Neural progenitor cell (in vitro differentiated cells): ENCODE measurements around the gene MID1.

Experiments
- EZH2 ChIP-seq: fragments of 200-600 bp; sonication (generic); IDR thresholded peaks from 2 replicates; pipeline ENCODE4 v1.6.1; 2017; ENCODE audit warnings: antibody characterized with exemption, mild to moderate bottlenecking, moderate library complexity
- EZH2phosphoT487 ChIP-seq: fragments of 200-600 bp; sonication (generic); IDR thresholded peaks from 2 replicates; pipeline ENCODE4 v1.6.1; 2017; ENCODE audit warnings: antibody characterized with exemption
- TF ChIP-seq, protein P1 (sequence below): fragments of 200-600 bp; sonication (generic); IDR thresholded peaks from 2 replicates; pipeline ENCODE4 v1.5.1; 2017; ENCODE audit warnings: antibody characterized with exemption, mild to moderate bottlenecking

DNA sequence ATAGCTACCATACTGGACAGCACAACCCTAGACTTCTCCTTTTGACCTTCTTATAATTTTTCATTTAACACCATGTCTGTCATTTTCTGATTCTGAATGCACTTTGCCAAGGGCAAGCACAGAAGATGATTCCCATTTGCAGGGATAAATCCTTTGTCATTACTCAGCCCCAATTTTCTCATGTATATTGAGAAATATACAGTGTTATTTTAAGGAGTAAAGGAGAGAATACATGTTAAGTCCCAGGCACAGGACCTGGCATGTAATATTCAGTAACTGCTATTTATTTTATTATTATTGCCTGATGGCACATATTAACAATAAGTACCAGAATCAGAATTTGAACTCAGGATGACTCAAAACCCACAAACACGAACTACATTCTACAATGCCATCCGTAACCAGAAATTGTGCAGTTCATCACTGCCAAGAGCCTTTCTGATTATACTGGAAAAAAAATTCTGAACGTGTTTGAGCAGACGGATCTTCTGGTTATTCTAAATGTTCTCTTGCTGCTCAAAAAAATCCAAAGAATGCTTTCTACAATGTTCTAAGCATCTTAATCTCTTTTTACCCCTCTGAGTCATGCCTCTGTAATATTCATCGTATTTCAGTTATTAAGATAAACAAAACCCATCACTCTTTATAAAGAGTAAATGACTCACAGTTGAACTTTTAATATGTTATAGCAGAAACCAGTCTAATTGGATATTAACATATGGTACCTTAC lies 170.0 kb downstream of the MID1 start:
- TF ChIP-seq, protein P1, sequence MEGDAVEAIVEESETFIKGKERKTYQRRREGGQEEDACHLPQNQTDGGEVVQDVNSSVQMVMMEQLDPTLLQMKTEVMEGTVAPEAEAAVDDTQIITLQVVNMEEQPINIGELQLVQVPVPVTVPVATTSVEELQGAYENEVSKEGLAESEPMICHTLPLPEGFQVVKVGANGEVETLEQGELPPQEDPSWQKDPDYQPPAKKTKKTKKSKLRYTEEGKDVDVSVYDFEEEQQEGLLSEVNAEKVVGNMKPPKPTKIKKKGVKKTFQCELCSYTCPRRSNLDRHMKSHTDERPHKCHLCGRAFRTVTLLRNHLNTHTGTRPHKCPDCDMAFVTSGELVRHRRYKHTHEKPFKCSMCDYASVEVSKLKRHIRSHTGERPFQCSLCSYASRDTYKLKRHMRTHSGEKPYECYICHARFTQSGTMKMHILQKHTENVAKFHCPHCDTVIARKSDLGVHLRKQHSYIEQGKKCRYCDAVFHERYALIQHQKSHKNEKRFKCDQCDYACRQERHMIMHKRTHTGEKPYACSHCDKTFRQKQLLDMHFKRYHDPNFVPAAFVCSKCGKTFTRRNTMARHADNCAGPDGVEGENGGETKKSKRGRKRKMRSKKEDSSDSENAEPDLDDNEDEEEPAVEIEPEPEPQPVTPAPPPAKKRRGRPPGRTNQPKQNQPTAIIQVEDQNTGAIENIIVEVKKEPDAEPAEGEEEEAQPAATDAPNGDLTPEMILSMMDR, result no peak
- TF ChIP-seq EZH2 (no peak), EZH2phosphoT487 (no peak)
